ENCODE results near the gene WSCD1. TPM values are rescaled to one million over a fixed set of nuclear protein-coding genes. Genes with fewer than 3 reads are reported as not detected.
A peak's percentile ranks its signal among the peaks of the same experiment; 100 is the strongest.

The WSCD1 gene
- total and polyA plus RNA-seq, 2 donors (not counting 3 experiments of a cell fraction or from before 2014, with no cell fraction given): 21.5 to 49.4 TPM

- no peaks in the 10 kb centered on the region for H3K9me1 ChIP-seq (replicated peaks; ENCODE audit: control insufficient read depth, extremely low read depth, insufficient read depth, low read length)
- no TSS peak for BruUV-seq (replicated peaks)
- intact Hi-C loops (cut with micrococcal nuclease) (loop anchor here (1.0 to 5.0 kb wide), 3 partner anchors 28 to 483 kb away; no protein-coding TSS in a partner anchor), dilution Hi-C loops (cut with MboI; ENCODE audit: extremely low pct_ligation_motif_present, low sequenced_read_pairs) (no loop called here)
- peak overlapping the region; percentile 42 to 87 (median 75) for H3K4me3 ChIP-seq (replicated peaks in 1 of 3; ENCODE audit: insufficient read depth in 1 of 3, low read depth in 1 of 3, low read length in 3 of 3)
- FAIRE-seq (no peak), DNase-seq (ENCODE audit: low read depth, low spot score) (no peak)
- ChIA-PET CTCF (interaction anchor here (0.6 to 2.9 kb wide), 13 partner anchors 9 to 486 kb away, joined by 3 to 22 read pairs (median 3); partner anchors contain the start of gene NLRP1), POLR2A (no interaction called here)
- no peaks in the 10 kb centered on the region for H4K20me1 ChIP-seq (replicated peaks; ENCODE audit: control insufficient read depth, extremely low read depth, insufficient read depth, low read length)
- TF ChIP-seq MAX (IDR thresholded peaks at IDR 0.05; ENCODE audit: insufficient read depth, insufficient read length) (no peak), MYC (IDR thresholded peaks at IDR 0.05; ENCODE audit: low read depth, low read length) (no peak), JUN (IDR thresholded peaks at IDR 0.05; ENCODE audit: borderline replicate concordance, insufficient read depth, insufficient read length, low read depth) (no peak), POLR2AphosphoS5 (IDR thresholded peaks at IDR 0.05; ENCODE audit: insufficient read depth, low read depth, low read length) (no peak), GATA2 (IDR thresholded peaks at IDR 0.05; ENCODE audit: insufficient read depth, insufficient read length, low read depth, low read length) (no peak), CTCF (IDR thresholded peaks at IDR 0.05; ENCODE audit: extremely low read depth in 1 of 2, insufficient read depth in 1 of 2, low read depth in 1 of 2, low read length in 2 of 2) (no peak), EZH2 (IDR thresholded peaks at IDR 0.05; ENCODE audit: borderline replicate concordance, low read depth, low read length, severe bottlenecking) (no peak), POLR2A (IDR thresholded peaks at IDR 0.05; ENCODE audit: low read depth, low read length) (no peak), FOS (IDR thresholded peaks at IDR 0.05; ENCODE audit: borderline replicate concordance, insufficient read depth, low read length) (no peak)
- H3K27me3 ChIP-seq (ENCODE audit: control insufficient read depth in 2 of 2, insufficient read depth in 2 of 2, low read length in 2 of 2): peaks cover 4 to 13% of the 10 kb centered on the region in 2 experiments
- H3K9me3 ChIP-seq (replicated peaks; ENCODE audit: control insufficient read depth, insufficient read depth, low read length): no peaks in the 10 kb centered on the region
- peaks cover 14% of the 10 kb centered on the region for H3K4me1 ChIP-seq (ENCODE audit: control insufficient read depth, extremely low read depth, insufficient read depth, low read length)
- no peak overlapping the region for H3K9ac ChIP-seq (replicated peaks; ENCODE audit: extremely low read depth, insufficient read depth, low read length)
- H3K4me2 ChIP-seq (ENCODE audit: insufficient read depth, low read length): no peak overlapping the region
- H3K36me3 ChIP-seq (ENCODE audit: control insufficient read depth in 2 of 2, extremely low read depth in 1 of 2, insufficient read depth in 2 of 2, low read length in 2 of 2): no peaks in the 10 kb centered on the region
- peaks cover 29% of the 10 kb centered on the region for H3K79me2 ChIP-seq (ENCODE audit: control insufficient read depth, insufficient read depth, low read length)
- peak overlapping the region; percentile 24 for H2AFZ ChIP-seq (ENCODE audit: low read depth, low read length)
- H3K27ac ChIP-seq (ENCODE audit: insufficient read depth, low read depth, low read length): no peak overlapping the region
Observed at GRCh38 chr17:6070430-6070912, 292 bp downstream of the WSCD1 start.

Measured in endothelial cell of umbilical vein (primary cell).